Epithelial cell of proximal tubule (primary cell): ENCODE data around the gene MRPL11. TPM values are rescaled to one million over a fixed set of nuclear protein-coding genes. Genes with fewer than 3 reads are reported as not detected.
A peak's percentile ranks its signal among the peaks of the same experiment; 100 is the strongest.

Source experiments
- DNase-seq: peaks from one replicate; pipeline ENCODE4 v3.0.0-alpha.2; 2011; ENCODE audit warnings: low read depth
- H3K4me3 ChIP-seq: 2 replicates; pipeline ENCODE4 v1.5.1; 2011; ENCODE audit warnings: low read depth, mild to moderate bottlenecking, low read length
- total RNA-seq: library from RNA; depleted of rRNA; stranded (reverse); fragments of >200 nt; gene quantifications from 2 replicates; pipeline ENCODE4 v1.2.3, GENCODE V29; 2015
- TF ChIP-seq, protein P1 (sequence below): conservative IDR thresholded peaks from 2 replicates; pipeline ENCODE4 v1.5.1; 2012; ENCODE audit warnings: low read depth, mild to moderate bottlenecking, low read length

Gene MRPL11
- 85.3 TPM in 2 replicates for total RNA-seq

DNA sequence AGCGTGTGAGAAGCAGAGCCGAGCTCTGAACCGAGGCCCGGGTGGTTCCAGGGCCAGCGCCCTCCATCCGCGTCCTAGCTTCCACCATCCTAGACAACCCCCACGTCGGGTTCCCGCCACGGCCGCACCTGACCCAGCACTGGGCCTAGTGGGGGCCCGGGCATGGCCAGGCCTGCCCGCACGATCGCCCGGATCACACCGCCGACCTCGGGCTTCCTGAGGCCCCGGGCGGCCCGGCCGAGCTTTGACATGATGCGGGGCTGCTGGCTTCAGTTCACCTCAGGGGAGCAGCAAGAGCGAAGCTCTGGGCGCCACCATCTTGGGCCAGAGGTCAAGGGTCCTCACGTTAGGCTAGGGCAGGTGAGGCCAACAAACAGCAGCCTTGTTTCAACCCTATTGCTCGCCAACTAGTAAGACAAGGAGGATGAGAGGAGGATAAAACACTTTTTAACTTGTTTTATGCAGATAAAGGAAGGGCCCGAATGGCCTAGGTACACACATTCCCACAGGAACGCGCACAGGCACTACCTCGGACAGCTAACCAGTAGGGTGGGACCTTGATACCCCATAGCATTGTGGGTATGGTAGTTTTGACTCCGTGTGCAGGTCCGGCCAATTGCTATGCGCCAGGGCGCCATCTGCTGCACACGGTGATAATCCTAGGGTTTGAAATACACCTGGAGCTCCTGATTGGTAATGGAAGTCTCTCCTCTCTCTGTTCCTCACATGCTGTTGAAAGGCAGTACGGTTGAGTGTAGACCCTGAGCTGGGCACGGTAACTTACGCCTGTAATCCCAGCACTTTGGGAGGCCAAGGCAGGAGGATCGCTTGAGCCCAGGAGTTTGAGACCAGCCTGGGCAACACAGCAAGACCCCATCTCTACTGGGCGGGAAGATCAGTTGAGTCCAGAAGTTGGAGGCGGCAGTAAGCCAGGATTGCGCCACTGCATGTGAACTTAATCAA, at the start of gene MRPL11:
Gene MRPL11, minus strand, starts transcription at position 345 of the 963 bp plus-strand sequence. Its CDS starts 94 bp downstream, at position 251.
- peak within 1 kb of the TSS; percentile 82 for H3K4me3 ChIP-seq
- peak; percentile 58 for DNase-seq
- TF ChIP-seq, protein P1, sequence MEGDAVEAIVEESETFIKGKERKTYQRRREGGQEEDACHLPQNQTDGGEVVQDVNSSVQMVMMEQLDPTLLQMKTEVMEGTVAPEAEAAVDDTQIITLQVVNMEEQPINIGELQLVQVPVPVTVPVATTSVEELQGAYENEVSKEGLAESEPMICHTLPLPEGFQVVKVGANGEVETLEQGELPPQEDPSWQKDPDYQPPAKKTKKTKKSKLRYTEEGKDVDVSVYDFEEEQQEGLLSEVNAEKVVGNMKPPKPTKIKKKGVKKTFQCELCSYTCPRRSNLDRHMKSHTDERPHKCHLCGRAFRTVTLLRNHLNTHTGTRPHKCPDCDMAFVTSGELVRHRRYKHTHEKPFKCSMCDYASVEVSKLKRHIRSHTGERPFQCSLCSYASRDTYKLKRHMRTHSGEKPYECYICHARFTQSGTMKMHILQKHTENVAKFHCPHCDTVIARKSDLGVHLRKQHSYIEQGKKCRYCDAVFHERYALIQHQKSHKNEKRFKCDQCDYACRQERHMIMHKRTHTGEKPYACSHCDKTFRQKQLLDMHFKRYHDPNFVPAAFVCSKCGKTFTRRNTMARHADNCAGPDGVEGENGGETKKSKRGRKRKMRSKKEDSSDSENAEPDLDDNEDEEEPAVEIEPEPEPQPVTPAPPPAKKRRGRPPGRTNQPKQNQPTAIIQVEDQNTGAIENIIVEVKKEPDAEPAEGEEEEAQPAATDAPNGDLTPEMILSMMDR = peak; percentile 70

DNA sequence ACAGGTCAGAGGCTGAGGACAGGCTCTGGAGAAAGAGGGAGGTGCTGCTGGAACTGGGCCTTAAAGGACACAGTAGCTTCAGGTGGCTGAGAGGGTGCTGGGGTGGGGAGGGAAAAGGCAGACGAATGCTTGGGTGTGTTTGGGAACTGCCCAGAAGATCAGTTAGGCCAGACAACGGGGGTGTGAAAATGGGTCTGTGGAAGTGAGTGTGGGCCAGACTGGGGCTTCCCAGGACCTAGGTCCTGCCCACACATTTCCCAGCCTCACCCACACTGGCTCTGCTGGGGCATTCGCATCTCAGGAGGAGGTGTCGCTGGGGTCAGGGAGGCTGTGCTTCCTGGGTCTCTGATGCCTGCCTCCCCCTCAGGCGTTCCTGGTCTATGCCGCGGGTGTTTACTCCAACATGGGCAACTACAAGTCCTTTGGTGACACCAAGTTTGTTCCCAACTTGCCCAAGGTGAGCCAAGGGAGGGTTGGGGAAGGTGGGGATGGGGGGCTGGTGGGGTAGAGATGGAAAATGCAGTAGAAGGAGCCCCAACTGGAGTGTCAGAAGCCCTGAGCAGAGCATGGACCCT, 46.2 kb upstream of the MRPL11 start:
- no peak overlapping the region for H3K4me3 ChIP-seq
- DNase-seq = no peak
- TF ChIP-seq, protein P1 = no peak

DNA sequence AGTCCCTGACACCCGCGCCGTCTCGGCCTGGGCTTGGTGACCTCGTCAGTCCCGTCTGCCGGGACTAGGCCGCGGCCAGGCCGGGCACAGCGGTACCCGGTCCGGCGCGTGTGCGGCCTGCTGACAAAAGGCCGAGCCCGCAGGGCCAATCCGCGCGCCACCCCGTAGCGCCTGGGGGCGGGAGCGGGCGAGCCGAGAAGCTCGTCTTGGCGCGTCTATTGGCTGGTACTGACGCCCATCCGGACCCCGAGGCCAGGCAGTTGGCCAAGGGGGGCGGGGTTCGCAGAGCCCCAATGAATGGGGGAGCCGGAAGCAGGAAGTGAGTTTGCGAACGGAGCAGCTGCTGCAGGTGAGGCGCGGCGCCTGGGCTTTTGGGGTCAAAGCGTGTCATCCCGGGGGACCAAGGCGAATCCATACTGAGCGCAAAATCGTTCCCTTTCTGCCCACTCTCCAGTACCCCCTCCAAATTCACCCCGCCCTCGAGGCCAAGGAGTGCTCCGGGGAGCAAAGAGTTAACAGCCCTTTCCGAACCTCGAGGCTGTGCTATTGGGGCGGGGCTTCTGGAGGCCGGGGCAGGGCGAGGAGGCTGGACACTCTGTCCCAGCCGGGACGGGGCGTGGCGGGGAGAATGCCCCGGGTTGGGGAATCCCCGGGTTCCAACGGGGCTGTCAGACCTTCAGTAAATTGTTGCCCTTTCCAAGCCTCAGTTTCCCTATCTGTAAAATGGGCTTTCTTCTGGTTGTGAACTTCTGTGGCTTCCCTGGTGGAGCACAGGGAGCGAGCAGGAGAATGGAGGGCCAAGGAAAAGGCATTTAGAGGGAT, 41.7 kb upstream of the MRPL11 start, which contains the start of gene DPP3:
Gene DPP3, plus strand, starts transcription at position 318 of the 822 bp plus-strand sequence. CDS start 1,767 bp downstream, outside the sequence.
- TF ChIP-seq, protein P1 = no peak
- peak within 1 kb of the TSS; percentile 95 for H3K4me3 ChIP-seq
- DNase-seq = peak; percentile 53

DNA sequence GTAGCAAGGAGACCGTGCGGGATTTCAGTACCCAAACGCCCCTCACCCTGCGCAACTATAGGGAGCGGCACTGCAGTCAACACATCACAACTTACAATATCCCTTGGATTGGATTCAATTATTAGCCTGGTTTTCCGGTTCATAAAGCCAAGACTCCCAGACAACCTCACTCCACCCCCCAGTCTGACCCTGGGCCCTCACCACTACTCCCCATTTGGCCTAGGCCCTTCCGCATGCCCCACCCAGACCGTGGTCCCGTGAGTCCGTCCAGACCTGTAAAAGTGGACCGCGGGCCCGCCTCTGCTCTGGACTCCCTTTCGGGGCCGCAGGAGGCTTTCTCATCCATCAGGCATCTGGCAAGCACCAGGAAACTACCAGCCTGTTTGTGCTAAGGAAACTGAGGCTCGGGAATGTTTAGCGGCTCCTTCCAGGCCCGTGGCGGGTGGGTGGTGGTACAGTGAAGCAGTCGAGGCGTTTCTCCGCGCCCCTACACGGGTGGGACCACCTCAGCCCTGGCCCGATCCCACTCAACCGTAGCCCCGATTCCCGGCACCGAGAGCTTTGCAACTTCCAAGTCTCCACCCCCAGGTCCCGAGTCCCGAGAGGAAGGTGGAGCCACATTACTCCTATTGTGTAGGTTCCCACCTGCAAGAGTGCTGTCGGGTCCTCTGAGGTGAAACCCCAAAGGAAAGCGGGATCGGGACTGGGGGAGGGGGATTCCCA, 40.9 kb upstream of the MRPL11 start:
- H3K4me3 ChIP-seq = peak overlapping the region; percentile 95
- peak; percentile 4 for DNase-seq
- TF ChIP-seq, protein P1 = no peak

DNA sequence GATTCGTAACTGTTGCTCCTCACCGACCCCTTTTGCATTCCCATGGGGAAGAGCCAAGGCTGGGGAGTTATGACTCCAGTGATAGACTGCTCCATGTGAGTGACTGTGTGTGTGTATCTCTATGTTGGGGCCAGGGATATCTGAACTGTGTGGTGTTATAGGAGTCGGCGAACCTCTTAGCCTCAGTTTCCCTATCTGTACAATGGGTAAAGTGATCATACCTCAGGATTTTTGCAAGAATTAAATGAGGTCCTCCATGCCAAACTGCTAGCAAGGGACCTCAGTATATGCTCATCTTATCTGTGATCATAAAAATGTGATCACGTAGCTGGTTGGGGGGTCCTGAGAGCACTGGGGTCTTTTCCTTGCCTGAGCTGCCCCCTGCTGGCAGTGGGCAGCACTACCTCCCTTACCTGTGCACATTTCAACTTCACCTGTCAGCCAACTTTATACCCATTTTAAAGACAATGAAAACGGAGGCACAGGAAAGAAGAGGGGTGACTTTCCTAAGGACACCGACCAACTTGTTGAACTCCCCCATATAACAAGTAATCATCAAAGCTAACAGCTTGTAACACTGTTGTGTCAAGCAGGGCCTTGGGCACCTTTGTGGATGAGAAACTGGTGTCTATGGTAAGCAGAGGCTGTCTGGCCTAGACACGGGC, 40.2 kb upstream of the MRPL11 start:
- no peak for DNase-seq
- H3K4me3 ChIP-seq = peak overlapping the region; percentile 95
- TF ChIP-seq, protein P1 = peak; percentile 90
